ENCODE data around the gene TGM4. TPM values are rescaled to one million over a fixed set of nuclear protein-coding genes. Genes with fewer than 3 reads are reported as not detected.
"Not testable (repeated sequence)": the region's sequence is repeated elsewhere in the genome, so short reads cannot be mapped to it uniquely, and the experiment has no call there.

The TGM4 gene
- total and polyA plus RNA-seq, 5 donors: not detected

DNA sequence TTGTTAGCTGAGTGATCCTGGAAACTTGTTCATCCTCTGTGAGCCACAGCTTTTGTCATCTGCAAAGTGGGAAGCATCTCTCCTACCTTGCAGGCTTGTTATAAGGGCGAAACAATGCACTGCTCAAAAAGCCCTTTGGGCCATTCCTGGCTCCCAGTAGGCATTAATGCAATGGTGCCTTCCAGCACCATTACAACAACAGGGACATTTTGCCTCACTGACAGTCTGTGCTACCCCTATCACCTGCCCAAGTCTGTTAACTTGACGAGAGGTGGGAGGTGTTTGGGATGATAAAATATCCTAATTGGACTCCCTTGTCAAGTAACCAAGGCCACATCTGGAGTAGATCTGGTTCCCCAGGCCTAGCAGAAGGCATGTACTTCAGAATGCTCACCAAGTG lies 57.4 kb downstream of the TGM4 start:
- no peaks in the 10 kb centered on the region for H3K27me3 ChIP-seq (ENCODE audit: control insufficient read depth, insufficient read depth)
- H3K9me3 ChIP-seq (ENCODE audit: control insufficient read depth, low read length): no peaks in the 10 kb centered on the region
- no peak overlapping the region for H3K27ac ChIP-seq (ENCODE audit: low read length)
- DNase-seq: no peak
- ATAC-seq: no peak
- 85% methylated on average over 2 of the region's 2 CpGs for WGBS
- no peak overlapping the region for H3K4me3 ChIP-seq (ENCODE audit: low read length)
- intact Hi-C loops (cut with DNase I): no loop called here
- peaks cover 3% of the 10 kb centered on the region for H3K4me1 ChIP-seq (ENCODE audit: control insufficient read depth, insufficient read depth, low read length)

DNA sequence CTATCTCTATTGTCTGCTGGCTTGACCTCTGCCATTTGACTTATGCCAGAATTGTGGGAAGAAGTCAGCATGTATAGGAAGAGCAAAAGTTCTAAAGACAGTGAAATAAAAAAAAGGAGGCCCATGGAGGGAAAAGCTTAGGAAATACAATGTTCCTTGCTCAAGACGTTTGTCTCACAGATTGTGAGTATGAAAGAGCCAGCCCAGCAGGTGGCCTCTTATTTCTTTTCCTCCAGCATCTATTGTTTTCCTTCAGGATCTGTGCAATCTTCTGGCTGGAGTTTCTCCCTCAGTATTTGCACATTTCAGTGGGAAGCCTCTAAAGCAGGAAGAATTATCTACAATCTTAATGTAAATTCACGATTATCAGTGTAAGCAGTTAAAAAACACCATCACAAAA lies 57.9 kb downstream of the TGM4 start:
- intact Hi-C loops (cut with DNase I): no loop called here
- ATAC-seq: no peak
- H3K4me3 ChIP-seq (ENCODE audit: low read length): no peak overlapping the region

DNA sequence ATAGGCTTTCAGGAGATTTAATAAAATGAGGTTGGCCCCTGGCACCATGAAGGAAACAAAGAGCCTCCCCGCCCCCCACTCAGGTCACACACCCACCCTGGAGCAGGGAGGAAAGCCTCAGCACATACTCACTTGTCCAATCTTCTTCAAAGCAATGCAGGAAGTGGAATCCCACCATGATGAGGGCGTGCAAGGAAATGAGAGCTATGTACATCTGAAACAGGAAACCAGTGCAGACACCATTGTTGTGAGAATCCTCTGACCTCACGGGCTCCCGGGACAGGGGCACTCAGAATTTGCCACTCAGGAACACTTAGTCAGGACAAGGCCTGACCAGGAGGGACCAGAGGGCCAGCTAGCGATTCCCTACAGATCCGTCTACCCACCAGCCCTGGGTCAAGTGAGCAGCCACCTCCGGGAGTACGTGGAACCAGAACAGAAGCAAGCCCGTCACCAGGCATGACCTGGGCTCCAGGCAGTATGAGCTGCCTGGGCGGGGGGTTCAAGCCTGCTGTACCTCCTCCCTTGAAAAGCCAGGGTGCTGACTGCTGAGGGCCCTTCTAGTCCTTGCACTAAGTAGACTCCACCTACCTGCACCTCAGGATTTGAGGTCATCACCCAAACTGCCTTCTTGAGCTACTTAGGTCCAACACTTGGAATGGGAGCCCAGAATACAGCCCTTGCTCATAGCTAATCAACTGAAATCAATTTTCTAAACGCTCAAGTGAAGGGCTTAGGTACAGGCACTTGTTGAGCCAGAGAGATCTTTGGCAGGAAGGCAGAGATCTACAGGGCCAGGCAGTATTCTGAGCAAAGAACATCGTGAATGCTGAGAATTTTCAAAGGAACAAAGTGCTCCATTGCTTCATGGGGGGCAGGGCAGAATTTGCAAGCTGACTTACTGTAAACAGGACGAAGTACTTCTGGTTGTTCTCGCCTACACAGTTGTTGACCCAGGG lies 58.9 kb downstream of the TGM4 start:
- 88% methylated on average over 14 of the region's 14 CpGs for WGBS
- ATAC-seq: no peak
- Histone ChIP-seq H3K4me1 (ENCODE audit: control insufficient read depth, insufficient read depth, low read length) (peaks cover 3% of the 10 kb centered on the region), H3K27me3 (ENCODE audit: control insufficient read depth, insufficient read depth) (no peaks in the 10 kb centered on the region), H3K9me3 (ENCODE audit: control insufficient read depth, low read length) (no peaks in the 10 kb centered on the region), H3K4me3 (ENCODE audit: low read length) (no peak overlapping the region), H3K27ac (ENCODE audit: low read length) (no peak overlapping the region)
- intact Hi-C loops (cut with DNase I): no loop called here
- no peak for DNase-seq

More for the DNA sequence above, 57.9 kb downstream of the TGM4 start:
- H3K27me3 ChIP-seq (ENCODE audit: control insufficient read depth, insufficient read depth): no peaks in the 10 kb centered on the region
- DNase-seq: no peak
- whole genome bisulfite sequencing: 61% methylated on average over 2 of the region's 2 CpGs
- H3K4me1 ChIP-seq (ENCODE audit: control insufficient read depth, insufficient read depth, low read length): peaks cover 3% of the 10 kb centered on the region
- H3K27ac ChIP-seq (ENCODE audit: low read length): no peak overlapping the region
- H3K9me3 ChIP-seq (ENCODE audit: control insufficient read depth, low read length): no peaks in the 10 kb centered on the region

DNA sequence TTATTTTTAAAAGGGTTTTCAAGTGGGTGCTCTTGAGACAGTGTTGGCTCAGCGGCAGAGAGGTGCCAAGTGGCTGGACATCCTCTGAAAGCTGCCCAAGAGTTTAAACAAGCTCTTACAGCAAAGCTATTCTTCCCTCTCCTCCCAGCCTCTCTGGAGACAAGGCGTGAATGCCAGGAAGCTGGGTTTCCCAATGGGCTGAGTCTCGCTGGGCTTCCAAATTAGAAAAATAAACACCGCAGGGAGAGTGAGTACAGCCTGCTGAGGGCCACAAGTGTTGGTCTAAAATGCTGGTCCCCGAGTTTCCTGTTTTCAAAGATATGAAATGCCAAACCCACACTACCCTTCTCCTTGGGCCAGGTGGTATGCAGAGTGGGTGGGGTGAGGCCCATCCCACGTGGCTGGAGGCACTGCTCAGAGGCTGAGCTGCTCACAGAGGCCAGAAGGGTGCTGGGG lies 65.2 kb downstream of the TGM4 start:
- WGBS: 41% methylated on average over 6 of the region's 6 CpGs
- peak; percentile 72 to 77 for ATAC-seq
- intact Hi-C loops (cut with DNase I): no loop called here
- H3K4me3 ChIP-seq (ENCODE audit: low read length): no peak overlapping the region
- H3K27ac ChIP-seq (ENCODE audit: low read length): no peak overlapping the region
- H3K4me1 ChIP-seq (ENCODE audit: control insufficient read depth, insufficient read depth, low read length): peaks cover 8% of the 10 kb centered on the region
- no peaks in the 10 kb centered on the region for H3K27me3 ChIP-seq (ENCODE audit: control insufficient read depth, insufficient read depth)
- DNase-seq: peak in 1 of 3 donors; percentile 22
- no peaks in the 10 kb centered on the region for H3K9me3 ChIP-seq (ENCODE audit: control insufficient read depth, low read length)

DNA sequence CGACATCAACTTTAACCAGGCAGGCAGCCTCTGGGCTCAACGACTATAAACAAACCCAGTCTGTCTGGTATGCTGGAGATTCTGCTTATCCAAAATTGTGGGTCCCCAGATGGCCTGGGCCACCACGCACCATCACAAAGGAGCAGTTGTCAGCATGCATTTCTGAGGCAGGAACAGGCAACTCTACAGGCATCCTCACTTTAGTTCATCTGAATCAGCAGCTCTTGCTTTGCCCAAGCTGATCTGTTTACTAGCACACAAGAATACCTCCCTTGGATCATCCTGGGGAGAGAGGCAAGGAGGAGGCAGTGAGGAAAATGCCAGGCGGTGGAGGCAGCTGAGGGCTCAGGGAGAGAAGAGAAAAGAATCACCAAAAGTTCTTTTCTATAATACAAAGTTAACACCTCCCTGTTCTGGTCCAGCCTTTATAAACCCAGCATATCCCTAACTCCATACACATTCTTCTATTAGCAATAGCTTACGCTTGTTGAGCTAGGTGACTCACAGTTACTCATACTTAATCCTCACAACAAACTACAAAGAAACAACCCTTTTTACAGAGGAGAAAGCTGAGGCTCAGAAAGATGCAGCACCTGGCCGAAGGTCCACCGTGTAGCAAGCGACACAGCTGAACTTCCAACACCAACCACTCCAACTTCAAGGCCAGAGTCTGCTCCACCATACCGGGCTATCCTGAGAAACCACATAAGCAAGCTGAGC lies 68.0 kb downstream of the TGM4 start:
- DNase-seq: no peak
- Histone ChIP-seq H3K4me3 (ENCODE audit: low read length) (no peak overlapping the region), H3K4me1 (ENCODE audit: control insufficient read depth, insufficient read depth, low read length) (peaks cover 8% of the 10 kb centered on the region), H3K27ac (ENCODE audit: low read length) (no peak overlapping the region), H3K9me3 (ENCODE audit: control insufficient read depth, low read length) (no peaks in the 10 kb centered on the region), H3K27me3 (ENCODE audit: control insufficient read depth, insufficient read depth) (no peaks in the 10 kb centered on the region)
- intact Hi-C loops (cut with DNase I): no loop called here
- 98% methylated on average over 9 of the region's 9 CpGs for WGBS
- ATAC-seq: no peak

DNA sequence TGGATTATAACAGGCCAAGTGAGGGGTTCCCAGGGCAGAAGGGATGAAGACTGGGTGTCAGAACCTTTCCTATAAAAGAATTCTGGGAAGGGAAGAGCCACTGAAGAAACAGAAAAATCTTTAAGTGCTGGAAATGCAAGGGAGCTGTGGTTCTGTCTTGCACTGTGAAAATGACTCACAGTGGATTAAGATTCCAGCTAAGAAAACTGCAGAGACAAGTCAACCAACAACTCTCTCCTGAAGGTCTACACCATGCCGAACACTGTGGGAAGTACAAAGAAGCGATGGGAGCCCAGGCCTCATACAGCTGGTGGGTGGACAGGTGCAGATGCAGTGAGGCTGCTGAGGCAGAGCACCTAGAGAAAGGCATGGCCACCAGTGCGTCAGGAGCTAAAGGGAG lies 73.8 kb downstream of the TGM4 start:
- Histone ChIP-seq H3K9me3 (ENCODE audit: control insufficient read depth, low read length) (no peaks in the 10 kb centered on the region), H3K27me3 (ENCODE audit: control insufficient read depth, insufficient read depth) (no peaks in the 10 kb centered on the region), H3K4me3 (ENCODE audit: low read length) (no peak overlapping the region), H3K4me1 (ENCODE audit: control insufficient read depth, insufficient read depth, low read length) (no peaks in the 10 kb centered on the region), H3K27ac (ENCODE audit: low read length) (no peak overlapping the region)
- intact Hi-C loops (cut with DNase I): no loop called here
- ATAC-seq: no peak
- DNase-seq: no peak
- WGBS: 98% methylated on average over 3 of the region's 3 CpGs

DNA sequence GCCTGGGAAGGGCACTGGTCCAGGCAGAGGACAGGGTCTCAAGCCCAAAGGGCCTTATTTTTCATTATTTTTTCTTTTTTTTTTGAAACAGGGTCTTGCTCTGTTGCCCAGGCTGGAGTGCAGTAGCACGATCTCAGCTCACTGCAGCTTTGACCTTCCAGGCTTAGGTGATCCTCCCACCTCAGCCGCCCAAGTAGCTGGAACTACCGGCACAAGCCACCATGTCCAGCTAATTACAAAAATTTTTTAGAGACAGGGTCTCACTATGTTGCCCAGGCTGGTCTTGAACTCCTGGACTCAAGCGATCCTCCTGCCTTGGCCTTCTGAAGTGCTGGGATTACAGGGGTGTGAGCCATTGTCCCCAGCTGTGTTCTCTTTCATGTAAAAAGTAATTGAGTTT lies 75.4 kb downstream of the TGM4 start:
- not testable (repeated sequence) for ATAC-seq

DNA sequence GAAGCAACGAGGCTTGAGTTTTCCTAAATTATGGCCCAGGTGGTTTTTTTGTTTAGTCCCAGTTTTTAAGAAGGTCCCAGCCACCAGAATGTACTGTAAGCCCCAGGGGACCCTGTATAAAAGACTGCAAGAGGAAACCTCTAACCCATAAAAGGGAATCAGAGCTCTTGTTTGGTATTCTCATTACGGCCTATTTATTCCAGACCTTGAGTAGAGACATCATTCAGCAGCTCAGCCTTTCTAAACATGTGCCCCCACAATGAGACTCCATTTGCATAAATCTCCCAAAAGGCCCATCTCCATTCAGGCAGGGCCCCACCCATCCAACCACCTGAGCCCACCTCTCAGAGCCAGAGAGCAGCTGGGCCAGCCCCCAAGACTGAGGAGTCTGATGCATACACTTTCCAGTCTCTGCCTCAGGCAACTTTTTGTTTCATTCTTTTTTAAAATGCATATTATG lies 75.9 kb downstream of the TGM4 start:
- Histone ChIP-seq H3K4me3 (ENCODE audit: low read length) (no peak overlapping the region), H3K27ac (ENCODE audit: low read length) (no peak overlapping the region), H3K27me3 (ENCODE audit: control insufficient read depth, insufficient read depth) (no peaks in the 10 kb centered on the region), H3K4me1 (ENCODE audit: control insufficient read depth, insufficient read depth, low read length) (no peaks in the 10 kb centered on the region), H3K9me3 (ENCODE audit: control insufficient read depth, low read length) (no peaks in the 10 kb centered on the region)
- intact Hi-C loops (cut with DNase I): no loop called here
- ATAC-seq: no peak
- no peak for DNase-seq
- WGBS: 75% methylated on average over 2 of the region's 2 CpGs

More for the DNA sequence above, 75.4 kb downstream of the TGM4 start:
- H3K4me3 ChIP-seq (ENCODE audit: low read length); H3K27ac ChIP-seq (ENCODE audit: low read length); H3K4me1 ChIP-seq (ENCODE audit: control insufficient read depth, insufficient read depth, low read length); DNase-seq; intact Hi-C loops (cut with DNase I); H3K9me3 ChIP-seq (ENCODE audit: control insufficient read depth, low read length); H3K27me3 ChIP-seq (ENCODE audit: control insufficient read depth, insufficient read depth): not testable (repeated sequence)
- 98% methylated on average over 4 of the region's 4 CpGs for WGBS

DNA sequence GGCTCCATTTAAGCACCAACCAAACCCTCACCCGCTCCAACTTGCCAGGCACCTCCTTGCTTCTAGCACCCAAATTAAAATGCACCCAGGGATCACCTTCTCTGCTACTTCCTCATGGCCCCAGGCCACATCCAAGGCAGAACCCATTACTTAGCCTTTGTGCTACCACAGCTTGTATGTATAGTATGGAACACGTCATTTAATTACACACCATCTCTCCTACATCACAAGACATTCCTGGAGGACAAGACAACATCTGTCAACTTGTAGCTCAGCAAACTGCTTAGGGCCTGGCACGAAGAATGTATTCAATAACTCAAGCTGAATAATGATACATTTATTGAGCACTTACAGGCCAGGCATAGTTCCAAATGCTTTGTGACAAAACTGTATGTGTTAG lies 78.3 kb downstream of the TGM4 start:
- DNase-seq (no peak), ATAC-seq (no peak)
- H3K4me3 ChIP-seq (ENCODE audit: low read length): no peak overlapping the region
- H3K27ac ChIP-seq (ENCODE audit: low read length): no peak overlapping the region
- WGBS: 95% methylated on average over 3 of the region's 3 CpGs
- intact Hi-C loops (cut with DNase I): no loop called here
- no peaks in the 10 kb centered on the region for H3K9me3 ChIP-seq (ENCODE audit: control insufficient read depth, low read length)
- H3K27me3 ChIP-seq (ENCODE audit: control insufficient read depth, insufficient read depth): no peaks in the 10 kb centered on the region
- H3K4me1 ChIP-seq (ENCODE audit: control insufficient read depth, insufficient read depth, low read length): no peaks in the 10 kb centered on the region

DNA sequence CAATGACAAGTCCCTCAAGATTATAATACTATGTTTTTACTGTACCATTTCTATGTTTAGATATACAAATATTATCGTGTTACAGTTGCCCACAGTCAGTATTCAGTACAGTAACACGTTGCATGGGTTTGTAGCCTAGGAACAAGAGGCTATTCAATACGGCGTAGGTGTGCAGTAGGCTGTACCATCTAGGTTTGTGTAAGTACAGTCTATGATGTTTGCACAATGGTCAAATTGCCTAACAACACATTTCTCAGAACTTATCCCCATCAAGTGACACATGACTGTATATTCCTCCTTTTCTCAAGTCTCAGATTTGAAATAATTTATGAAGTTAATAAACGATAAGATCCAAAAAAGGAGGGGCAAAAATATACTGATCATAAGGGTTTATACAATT lies 79.9 kb downstream of the TGM4 start:
- intact Hi-C loops (cut with DNase I): no loop called here
- no peak for ATAC-seq
- Histone ChIP-seq H3K4me3 (ENCODE audit: low read length) (no peak overlapping the region), H3K27me3 (ENCODE audit: control insufficient read depth, insufficient read depth) (no peaks in the 10 kb centered on the region), H3K4me1 (ENCODE audit: control insufficient read depth, insufficient read depth, low read length) (no peaks in the 10 kb centered on the region), H3K9me3 (ENCODE audit: control insufficient read depth, low read length) (no peaks in the 10 kb centered on the region), H3K27ac (ENCODE audit: low read length) (no peak overlapping the region)
- DNase-seq: no peak
- 87% methylated on average over 5 of the region's 5 CpGs for WGBS

DNA sequence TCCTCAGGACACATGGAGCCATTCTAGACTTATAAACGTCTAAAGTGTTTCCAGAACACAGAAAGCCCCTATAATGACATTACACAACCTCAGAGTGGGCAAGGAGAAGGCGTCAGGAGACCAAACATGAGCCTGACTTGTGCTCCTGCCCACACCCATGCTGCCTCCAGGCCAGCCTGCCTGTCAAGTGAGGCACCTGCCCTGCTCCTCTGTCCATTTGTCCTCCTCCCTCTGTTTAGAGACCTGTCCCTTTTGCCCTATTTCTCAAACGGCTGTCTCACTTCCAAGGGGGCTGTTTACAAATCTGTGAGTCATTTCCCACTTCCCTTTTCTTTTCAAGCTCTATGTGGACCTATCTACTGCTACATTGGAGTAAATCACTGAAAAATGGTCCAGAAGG lies 80.6 kb downstream of the TGM4 start:
- H3K4me3 ChIP-seq (ENCODE audit: low read length): no peak overlapping the region
- H3K27ac ChIP-seq (ENCODE audit: low read length): no peak overlapping the region
- H3K27me3 ChIP-seq (ENCODE audit: control insufficient read depth, insufficient read depth): no peaks in the 10 kb centered on the region
- no peaks in the 10 kb centered on the region for H3K4me1 ChIP-seq (ENCODE audit: control insufficient read depth, insufficient read depth, low read length)
- DNase-seq: no peak
- ATAC-seq: peak in 1 of 2 donors; percentile 29
- intact Hi-C loops (cut with DNase I): no loop called here
- 52% methylated on average over 3 of the region's 3 CpGs for WGBS
- H3K9me3 ChIP-seq (ENCODE audit: control insufficient read depth, low read length): no peaks in the 10 kb centered on the region

Measured in right cardiac atrium (tissue), 5 donors.